H9 (cell line): Measurements from ENCODE around the gene ZNF14. TPM values are rescaled to one million over a fixed set of nuclear protein-coding genes. Genes with fewer than 3 reads are reported as not detected.

Experiments
- DNase-seq: peaks from one replicate; pipeline ENCODE4 v3.0.0-alpha.2; 2017
- H2AFZ ChIP-seq: one replicate; pipeline ENCODE4 v1.6.1; 2013; ENCODE audit warnings: mild to moderate bottlenecking, low read length, control low read depth, moderate library complexity
- H2AK5ac ChIP-seq: 2 replicates; pipeline ENCODE4 v1.6.1; 2013; ENCODE audit warnings: low read length, control low read depth, mixed read lengths; ENCODE audit not compliant: insufficient read length
- H2BK120ac ChIP-seq: one replicate; pipeline ENCODE4 v1.6.1; 2013; ENCODE audit warnings: low read depth, mild to moderate bottlenecking, low read length, control low read depth, inconsistent platforms; ENCODE audit not compliant: poor library complexity, severe bottlenecking
- H2BK12ac ChIP-seq: 2 replicates; pipeline ENCODE4 v1.6.1; 2013; ENCODE audit warnings: low read length, control low read depth, mixed read lengths, low read depth; ENCODE audit not compliant: insufficient read length
- H2BK15ac ChIP-seq: 2 replicates; pipeline ENCODE4 v1.6.1; 2013; ENCODE audit warnings: low read depth, low read length, control low read depth
- H2BK20ac ChIP-seq: one replicate; pipeline ENCODE4 v1.6.1; 2013; ENCODE audit warnings: low read depth, mild to moderate bottlenecking, low read length, control low read depth, inconsistent platforms; ENCODE audit not compliant: poor library complexity, severe bottlenecking
- H2BK5ac ChIP-seq: 2 replicates; pipeline ENCODE4 v1.6.1; 2013; ENCODE audit warnings: low read length, control low read depth, mixed read lengths; ENCODE audit not compliant: insufficient read length
- H3K14ac ChIP-seq: 2 replicates; pipeline ENCODE4 v1.6.1; 2013; ENCODE audit warnings: low read length, control low read depth; ENCODE audit not compliant: insufficient read depth
- H3K18ac ChIP-seq: 2 replicates; pipeline ENCODE4 v1.6.1; 2013; ENCODE audit warnings: low read depth, mild to moderate bottlenecking, mixed read lengths, low read length, control low read depth; ENCODE audit not compliant: insufficient read length
- H3K23ac ChIP-seq: 2 replicates; pipeline ENCODE4 v1.6.1; 2013; ENCODE audit warnings: low read length, control low read depth, mixed read lengths, low read depth; ENCODE audit not compliant: insufficient read length
- H3K23me2 ChIP-seq: 2 replicates; pipeline ENCODE4 v1.6.1; 2013; ENCODE audit warnings: low read depth, mild to moderate bottlenecking, mixed read lengths, low read length, control low read depth; ENCODE audit not compliant: insufficient read length, poor library complexity, severe bottlenecking
- H3K27ac ChIP-seq: 2 replicates; pipeline ENCODE4 v1.5.1; 2013; ENCODE audit warnings: low read length, control low read depth, mixed read lengths, low read depth; ENCODE audit not compliant: insufficient read length
- H3K27me3 ChIP-seq: 2 replicates; pipeline ENCODE4 v1.6.1; 2013; ENCODE audit warnings: low read length, control low read depth, inconsistent platforms; ENCODE audit not compliant: insufficient read depth
- H3K4ac ChIP-seq: 2 replicates; pipeline ENCODE4 v1.6.1; 2013; ENCODE audit warnings: low read depth, mild to moderate bottlenecking, control low read depth, inconsistent platforms, low read length, moderate library complexity
- H3K4me1 ChIP-seq: 2 replicates; pipeline ENCODE4 v1.6.1; 2013; ENCODE audit warnings: low read length, control low read depth, inconsistent platforms; ENCODE audit not compliant: insufficient read depth
- H3K4me2 ChIP-seq: 2 replicates; pipeline ENCODE4 v1.6.1; 2013; ENCODE audit warnings: low read length, control low read depth, mixed read lengths; ENCODE audit not compliant: insufficient read length, insufficient read depth
- H3K56ac ChIP-seq: 2 replicates; pipeline ENCODE4 v1.6.1; 2013; ENCODE audit warnings: low read depth, mild to moderate bottlenecking, mixed read lengths, low read length, control low read depth; ENCODE audit not compliant: insufficient read length
- H3K79me1 ChIP-seq: 2 replicates; pipeline ENCODE4 v1.6.1; 2013; ENCODE audit warnings: low read depth, mild to moderate bottlenecking, moderate library complexity, low read length, control low read depth, inconsistent platforms; ENCODE audit not compliant: insufficient read depth, poor library complexity, severe bottlenecking
- H3K79me2 ChIP-seq: 2 replicates; pipeline ENCODE4 v1.6.1; 2013; ENCODE audit warnings: low read length, control low read depth, inconsistent platforms; ENCODE audit not compliant: insufficient read depth
- H3K9ac ChIP-seq: 2 replicates; pipeline ENCODE4 v1.6.1; 2013; ENCODE audit warnings: low read length, control low read depth, mixed read lengths; ENCODE audit not compliant: insufficient read length; ENCODE audit errors: extremely low read depth
- H3K9me3 ChIP-seq: one replicate; pipeline ENCODE4 v1.6.1; 2013; ENCODE audit warnings: low read depth, low read length, inconsistent platforms; ENCODE audit not compliant: control insufficient read depth
- H3T11ph ChIP-seq: one replicate; pipeline ENCODE4 v1.6.1; 2013; ENCODE audit warnings: mild to moderate bottlenecking, low read length, control low read depth, inconsistent platforms
- H4K20me1 ChIP-seq: one replicate; pipeline ENCODE4 v1.6.1; 2013; ENCODE audit not compliant: control insufficient read depth, insufficient read length, insufficient read depth
- H4K5ac ChIP-seq: 2 replicates; pipeline ENCODE4 v1.6.1; 2013; ENCODE audit warnings: low read depth, mild to moderate bottlenecking, mixed read lengths, low read length, control low read depth; ENCODE audit not compliant: insufficient read length
- H4K8ac ChIP-seq: replicated peaks from 2 replicates; pipeline ENCODE4 v1.6.1; 2013; ENCODE audit warnings: low read length, control low read depth, mixed read lengths, low read depth; ENCODE audit not compliant: insufficient read length
- H4K91ac ChIP-seq: 2 replicates; pipeline ENCODE4 v1.6.1; 2013; ENCODE audit warnings: low read depth, mild to moderate bottlenecking, moderate library complexity, mixed read lengths, low read length, control low read depth; ENCODE audit not compliant: insufficient read length
- H3K27ac Mint-ChIP-seq, 3 experiments: 2 replicates in 2 of 3; 3 replicates in 1 of 3; pipeline ENCODE4 v1.8.0; 2020 to 2021; ENCODE audit warnings: mixed read lengths in 3 of 3, mild to moderate bottlenecking in 1 of 3, moderate library complexity in 1 of 3
- H3K27me3 Mint-ChIP-seq: 2 replicates; pipeline ENCODE4 v1.8.0; 2021; ENCODE audit warnings: low read depth, mild to moderate bottlenecking, moderate library complexity, mixed read lengths
- H3K36me3 Mint-ChIP-seq, 3 experiments: 2 replicates in 2 of 3; 3 replicates in 1 of 3; pipeline ENCODE4 v1.8.0; 2020 to 2021; ENCODE audit warnings: low read depth in 3 of 3, mixed read lengths in 3 of 3; ENCODE audit not compliant: insufficient read depth in 1 of 3
- H3K4me1 Mint-ChIP-seq, 2 experiments: 2 replicates each; pipeline ENCODE4 v1.8.0; 2020; ENCODE audit warnings: mixed read lengths in 2 of 2
- H3K4me3 Mint-ChIP-seq, 2 experiments: 2 replicates in 1 of 2; 3 replicates in 1 of 2; pipeline ENCODE4 v1.8.0; 2020 to 2021; ENCODE audit warnings: mild to moderate bottlenecking in 2 of 2, mixed read lengths in 2 of 2, moderate library complexity in 1 of 2
- H3K9me3 Mint-ChIP-seq, 2 experiments: 2 replicates in 1 of 2; 3 replicates in 1 of 2; pipeline ENCODE4 v1.8.0; 2020; ENCODE audit warnings: mild to moderate bottlenecking in 2 of 2, mixed read lengths in 2 of 2, moderate library complexity in 1 of 2
- WGBS: extraction: QIAGEN DNeasy Blood & Tissue Kit; methylation state at CpG from one replicate; pipeline ENCODE4 v1.1.7; 2013; ENCODE audit warnings: missing lambda C conversion rate, low lambda C conversion rate, mixed read lengths; ENCODE audit not compliant: insufficient read length; ENCODE audit errors: extremely low coverage; 5-methylcytosine and 5-hydroxymethylcytosine counted together
- total RNA-seq: library from RNA; stranded (reverse); gene quantifications from 2 replicates; pipeline ENCODE4 v1.2.1, GENCODE V29; 2021
- TF ChIP-seq, protein P1 (sequence below): fragments of 200-600 bp; sonication (generic); conservative IDR thresholded peaks from 3 replicates; pipeline ENCODE4 v1.8.0; 2021; ENCODE audit warnings: antibody characterized with exemption, mild to moderate bottlenecking

ZNF14 gene
- total RNA-seq, 1 experiment from 2014 or later, result 8.3 TPM

GRCh38 chr19:19737559-19738332 is 4.8 kb upstream of the ZNF14 start:
- H3K27me3 Mint-ChIP-seq, result peaks cover 14% of the 10 kb centered on the region
- Histone ChIP-seq H2BK5ac (no peak overlapping the region), H3K56ac (no peak overlapping the region), H3K79me1 (no peaks in the 10 kb centered on the region), H3K4me1 (no peaks in the 10 kb centered on the region), H4K91ac (no peak overlapping the region), H3K79me2 (no peaks in the 10 kb centered on the region), H2AFZ (no peak overlapping the region), H2BK12ac (no peak overlapping the region), H4K5ac (no peak overlapping the region), H3K4ac (no peak overlapping the region), H3K27ac (no peak overlapping the region), H3K27me3 (no peaks in the 10 kb centered on the region), H3K4me2 (no peak overlapping the region), H3K9ac (no peak overlapping the region), H4K20me1 (no peaks in the 10 kb centered on the region), H4K8ac (no peak overlapping the region), H2BK15ac (no peak overlapping the region), H3K14ac (no peak overlapping the region; the same call in 1 of the 2 replicates), H3K9me3 (no peaks in the 10 kb centered on the region), H3K23me2 (no peaks in the 10 kb centered on the region), H3T11ph (no peak overlapping the region), H3K18ac (no peak overlapping the region), H2BK120ac (no peak overlapping the region), H2AK5ac (no peak overlapping the region), H3K23ac (no peak overlapping the region), H2BK20ac (no peak overlapping the region)
- DNase-seq, result no peak
- H3K4me3 Mint-ChIP-seq, result no peak overlapping the region
- H3K36me3 Mint-ChIP-seq, result peaks cover 0 to 7% (median 0%) of the 10 kb centered on the region in 3 experiments; a peak in 2 of 7 replicates
- TF ChIP-seq, protein P1, sequence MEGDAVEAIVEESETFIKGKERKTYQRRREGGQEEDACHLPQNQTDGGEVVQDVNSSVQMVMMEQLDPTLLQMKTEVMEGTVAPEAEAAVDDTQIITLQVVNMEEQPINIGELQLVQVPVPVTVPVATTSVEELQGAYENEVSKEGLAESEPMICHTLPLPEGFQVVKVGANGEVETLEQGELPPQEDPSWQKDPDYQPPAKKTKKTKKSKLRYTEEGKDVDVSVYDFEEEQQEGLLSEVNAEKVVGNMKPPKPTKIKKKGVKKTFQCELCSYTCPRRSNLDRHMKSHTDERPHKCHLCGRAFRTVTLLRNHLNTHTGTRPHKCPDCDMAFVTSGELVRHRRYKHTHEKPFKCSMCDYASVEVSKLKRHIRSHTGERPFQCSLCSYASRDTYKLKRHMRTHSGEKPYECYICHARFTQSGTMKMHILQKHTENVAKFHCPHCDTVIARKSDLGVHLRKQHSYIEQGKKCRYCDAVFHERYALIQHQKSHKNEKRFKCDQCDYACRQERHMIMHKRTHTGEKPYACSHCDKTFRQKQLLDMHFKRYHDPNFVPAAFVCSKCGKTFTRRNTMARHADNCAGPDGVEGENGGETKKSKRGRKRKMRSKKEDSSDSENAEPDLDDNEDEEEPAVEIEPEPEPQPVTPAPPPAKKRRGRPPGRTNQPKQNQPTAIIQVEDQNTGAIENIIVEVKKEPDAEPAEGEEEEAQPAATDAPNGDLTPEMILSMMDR, result no peak
- H3K27ac Mint-ChIP-seq, result no peak overlapping the region
- peaks cover 6 to 14% of the 10 kb centered on the region in 2 experiments for H3K9me3 Mint-ChIP-seq
- H3K4me1 Mint-ChIP-seq, result peaks cover 2 to 3% of the 10 kb centered on the region in 2 experiments; a peak in 3 of 4 replicates
- no CpG with 5 or more reads among the region's 8 CpGs for WGBS
